ENCODE data around the gene BNC2.

GRCh38 chr9:16386827-16387077 lies 483.7 kb downstream of the BNC2 start:
- TF ChIP-seq CTCF (conservative IDR thresholded peaks at IDR 0.05; ENCODE audit: low read length): no peak
- no peak for TF ChIP-seq EZH2phosphoT487 (IDR thresholded peaks at IDR 0.05; ENCODE audit: borderline replicate concordance)

Data from Loucy (cell line).